HG03521 (cell line): ENCODE measurements around the gene ZNF808.
"Not testable (repeated sequence)": the region's sequence is repeated elsewhere in the genome, so short reads cannot be mapped to it uniquely, and the experiment has no call there.

ENCODE experiments used
- ATAC-seq: cut with Tn5 transposase; IDR thresholded peaks from one replicate; pipeline ENCODE4 v1.9.1; 2021; ENCODE audit warnings: mild to moderate bottlenecking, moderate library complexity; ENCODE audit not compliant: unreplicated experiment

ZNF808 gene

DNA sequence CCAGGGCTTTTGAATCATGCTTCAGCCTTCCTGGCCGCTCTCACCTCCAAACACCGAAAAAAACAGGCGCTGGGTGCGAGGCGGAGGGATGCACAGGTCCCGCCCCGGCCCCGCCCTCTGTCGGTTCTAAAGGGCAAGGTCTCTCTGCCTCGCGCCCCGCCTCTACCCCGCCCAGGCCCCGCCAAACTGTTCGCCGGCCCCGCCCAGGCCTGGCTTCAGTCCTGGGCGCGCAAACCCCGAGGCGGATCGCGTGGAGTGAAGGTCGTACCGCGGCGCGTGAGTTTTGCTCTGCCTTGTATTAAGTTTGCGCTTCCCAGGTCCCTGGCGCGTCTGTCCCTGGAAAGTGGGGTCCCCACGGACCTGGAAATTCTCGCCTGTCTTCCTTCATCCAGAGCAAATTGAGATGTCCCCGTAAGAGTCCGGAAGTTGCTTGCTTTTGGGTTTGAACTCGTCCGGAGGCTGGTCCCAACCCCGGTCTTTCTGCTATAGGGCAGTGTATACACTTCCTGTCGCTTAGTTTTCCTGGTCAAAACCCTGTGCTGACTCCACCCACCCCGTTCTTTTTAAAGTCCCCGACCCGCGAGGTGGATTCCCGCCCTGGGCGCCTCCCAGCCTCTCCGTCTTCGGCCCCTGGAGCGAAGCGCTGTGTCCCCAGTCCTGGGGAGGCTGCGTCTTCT lies 8.4 kb downstream of the ZNF808 start:
- peak; percentile 90 for ATAC-seq

- ATAC-seq = no peak
Observed at GRCh38 chr19:52536448-52536800, 9.0 kb downstream of the ZNF808 start.

- ATAC-seq = not testable (repeated sequence)
Observed at GRCh38 chr19:52538815-52539214, 11.3 kb downstream of the ZNF808 start.

DNA sequence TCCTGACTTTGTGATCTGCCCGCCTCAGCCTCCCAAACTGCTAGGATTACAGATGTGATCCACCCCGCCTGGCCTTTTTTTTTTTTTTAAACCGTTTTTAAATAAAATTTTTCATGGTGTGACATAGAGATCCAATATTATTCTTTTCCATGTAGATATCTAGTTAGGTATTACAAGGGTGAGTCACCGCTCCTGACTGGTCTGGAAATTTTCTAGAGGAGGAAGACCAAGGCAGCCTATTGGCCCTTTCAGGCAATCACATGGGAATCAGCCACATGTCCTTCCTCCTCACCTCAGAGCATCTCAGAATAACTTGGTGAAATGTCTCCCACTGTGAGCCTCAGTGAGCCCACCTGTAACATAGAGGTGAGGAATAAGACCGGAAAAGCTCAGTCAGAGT lies 13.7 kb downstream of the ZNF808 start:
- not testable (repeated sequence) for ATAC-seq

DNA sequence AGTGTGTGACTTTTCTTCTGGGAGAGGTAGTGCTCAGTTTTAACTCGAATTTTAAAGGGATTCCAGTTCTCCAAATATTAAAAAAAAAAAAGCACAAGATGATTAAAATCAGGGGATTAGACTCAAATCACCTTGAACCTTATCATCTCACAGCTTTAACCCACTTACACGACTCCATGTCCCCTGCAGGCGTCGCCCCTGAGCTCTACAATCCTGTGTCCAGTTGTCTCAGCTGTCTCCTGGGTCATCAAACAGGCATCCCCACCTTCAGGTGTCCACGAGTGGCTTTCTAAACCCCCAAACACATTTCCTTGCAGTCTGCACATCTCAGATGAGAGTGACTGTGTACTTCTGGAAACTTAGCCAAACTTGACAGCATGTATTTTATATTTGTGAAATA lies 14.1 kb downstream of the ZNF808 start:
- no peak for ATAC-seq

GRCh38 chr19:52542541-52542940 lies 15.1 kb downstream of the ZNF808 start:
- ATAC-seq = not testable (repeated sequence)

GRCh38 chr19:52542984-52543664 lies 15.7 kb downstream of the ZNF808 start:
- no peak for ATAC-seq

DNA sequence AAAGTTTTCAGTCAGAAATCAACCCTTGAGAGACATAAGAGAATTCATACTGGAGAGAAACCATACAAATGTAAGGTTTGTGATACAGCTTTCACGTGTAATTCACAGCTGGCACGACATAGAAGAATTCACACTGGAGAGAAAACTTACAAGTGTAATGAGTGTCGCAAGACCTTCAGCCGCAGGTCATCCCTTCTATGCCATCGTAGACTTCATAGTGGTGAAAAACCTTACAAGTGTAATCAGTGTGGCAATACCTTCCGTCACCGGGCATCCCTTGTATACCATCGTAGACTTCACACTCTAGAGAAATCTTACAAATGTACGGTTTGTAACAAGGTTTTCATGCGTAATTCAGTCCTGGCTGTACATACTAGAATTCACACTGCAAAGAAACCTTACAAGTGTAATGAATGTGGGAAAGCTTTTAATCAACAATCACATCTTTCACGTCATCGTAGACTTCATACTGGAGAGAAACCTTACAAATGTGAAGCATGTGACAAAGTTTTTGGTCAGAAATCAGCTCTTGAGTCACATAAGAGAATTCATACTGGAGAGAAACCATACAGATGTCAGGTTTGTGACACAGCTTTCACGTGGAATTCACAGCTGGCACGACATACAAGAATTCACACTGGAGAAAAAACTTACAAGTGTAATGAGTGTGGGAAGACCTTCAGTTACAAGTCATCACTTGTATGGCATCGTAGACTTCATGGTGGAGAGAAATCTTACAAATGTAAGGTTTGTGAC lies 26.9 kb downstream of the ZNF808 start:
- no peak for ATAC-seq

- no peak for ATAC-seq
Observed at GRCh38 chr19:52557231-52557995, 29.9 kb downstream of the ZNF808 start.

DNA sequence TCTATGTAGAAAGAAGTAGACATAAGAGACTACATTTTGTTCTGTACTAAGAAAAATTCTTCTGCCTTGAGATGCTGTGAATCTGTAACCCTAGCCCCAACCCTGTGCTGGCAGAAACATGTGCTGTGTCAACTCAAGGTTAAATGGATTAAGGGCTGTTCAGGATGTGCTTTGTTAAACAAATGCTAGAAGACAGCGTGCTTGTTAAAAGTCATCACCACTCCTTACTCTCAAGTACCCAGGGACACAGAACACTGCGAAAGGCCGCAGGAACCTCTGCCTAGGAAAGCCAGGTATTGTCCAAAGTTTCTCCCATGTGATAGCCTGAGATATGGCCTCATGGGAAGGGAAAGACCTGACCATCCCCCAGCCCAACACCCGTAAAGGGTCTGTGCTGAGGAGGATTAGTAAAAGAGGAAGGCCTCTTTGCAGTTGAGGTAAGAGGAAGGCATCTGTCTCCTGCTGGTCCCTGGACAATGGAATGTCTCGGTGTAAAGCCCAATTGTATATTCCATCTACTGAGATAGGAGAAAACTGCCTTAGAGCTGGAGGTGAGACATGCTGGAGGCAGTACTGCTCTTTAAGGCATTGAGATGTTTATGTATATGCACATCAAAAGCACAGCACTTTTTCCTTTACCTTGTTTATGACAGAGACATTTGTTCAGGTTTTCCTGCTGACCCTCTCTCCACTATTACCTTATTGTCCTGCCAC lies 31.4 kb downstream of the ZNF808 start:
- not testable (repeated sequence) for ATAC-seq

DNA sequence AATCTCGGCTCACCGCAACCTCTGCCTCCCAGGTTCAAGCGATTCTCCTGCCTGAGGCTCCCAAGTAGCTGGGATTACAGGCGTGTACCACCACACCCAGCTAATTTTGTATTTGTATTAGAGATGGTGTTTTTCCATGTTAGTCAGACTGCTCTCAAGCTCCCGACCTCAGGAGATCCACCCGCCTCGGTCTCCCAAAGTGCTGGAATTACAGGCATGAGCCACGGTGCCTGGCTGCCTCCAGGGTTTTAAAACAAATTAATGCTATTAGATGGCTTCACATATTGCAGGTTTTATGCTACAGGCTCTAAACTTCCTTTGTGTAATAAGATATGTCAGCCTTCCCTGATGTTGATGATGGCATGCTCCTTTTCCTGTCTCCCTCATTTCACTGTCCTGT lies 34.1 kb downstream of the ZNF808 start:
- ATAC-seq = not testable (repeated sequence)

DNA sequence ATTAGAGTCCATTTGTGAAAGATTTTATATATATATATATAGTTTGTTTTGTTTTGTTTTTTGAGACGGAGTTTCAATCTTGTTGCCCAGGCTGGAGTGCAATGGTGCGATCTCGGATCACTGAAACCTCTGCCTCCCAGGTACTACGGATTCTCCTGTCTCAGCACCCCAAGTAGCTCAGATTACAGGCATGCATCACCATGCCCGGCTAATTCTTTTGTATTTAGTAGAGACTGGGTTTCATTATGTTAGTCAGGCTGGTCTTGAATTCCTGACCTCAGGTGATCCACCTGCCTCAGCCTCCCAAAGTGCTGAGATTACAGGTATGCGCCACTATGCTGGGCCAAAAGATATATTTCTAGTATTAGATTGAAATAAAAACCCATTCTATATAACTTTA lies 38.7 kb downstream of the ZNF808 start:
- ATAC-seq = no peak

- ATAC-seq = no peak
Observed at GRCh38 chr19:52566588-52566987, 39.1 kb downstream of the ZNF808 start.

DNA sequence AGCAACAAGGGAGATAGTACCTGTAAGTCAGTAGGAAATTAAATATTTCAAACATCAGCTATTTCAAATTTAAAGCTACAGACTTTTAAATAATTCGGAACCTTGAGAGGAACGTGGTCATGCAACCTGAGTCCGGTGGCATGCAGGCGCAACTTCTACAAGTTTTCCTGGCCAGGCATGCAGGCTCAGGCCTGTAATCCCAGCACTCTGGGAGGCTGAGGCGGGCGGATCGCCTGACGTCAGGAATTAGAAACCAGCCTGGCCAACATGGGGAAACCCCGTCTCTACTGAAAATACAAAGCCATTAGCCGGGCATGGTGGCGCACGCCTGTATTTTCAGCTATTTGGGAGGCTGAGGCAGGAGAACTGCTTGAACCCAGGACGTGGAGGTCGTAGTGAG lies 40.5 kb downstream of the ZNF808 start:
- ATAC-seq = no peak

- not testable (repeated sequence) for ATAC-seq
Observed at GRCh38 chr19:52569638-52569999, 42.2 kb downstream of the ZNF808 start.

DNA sequence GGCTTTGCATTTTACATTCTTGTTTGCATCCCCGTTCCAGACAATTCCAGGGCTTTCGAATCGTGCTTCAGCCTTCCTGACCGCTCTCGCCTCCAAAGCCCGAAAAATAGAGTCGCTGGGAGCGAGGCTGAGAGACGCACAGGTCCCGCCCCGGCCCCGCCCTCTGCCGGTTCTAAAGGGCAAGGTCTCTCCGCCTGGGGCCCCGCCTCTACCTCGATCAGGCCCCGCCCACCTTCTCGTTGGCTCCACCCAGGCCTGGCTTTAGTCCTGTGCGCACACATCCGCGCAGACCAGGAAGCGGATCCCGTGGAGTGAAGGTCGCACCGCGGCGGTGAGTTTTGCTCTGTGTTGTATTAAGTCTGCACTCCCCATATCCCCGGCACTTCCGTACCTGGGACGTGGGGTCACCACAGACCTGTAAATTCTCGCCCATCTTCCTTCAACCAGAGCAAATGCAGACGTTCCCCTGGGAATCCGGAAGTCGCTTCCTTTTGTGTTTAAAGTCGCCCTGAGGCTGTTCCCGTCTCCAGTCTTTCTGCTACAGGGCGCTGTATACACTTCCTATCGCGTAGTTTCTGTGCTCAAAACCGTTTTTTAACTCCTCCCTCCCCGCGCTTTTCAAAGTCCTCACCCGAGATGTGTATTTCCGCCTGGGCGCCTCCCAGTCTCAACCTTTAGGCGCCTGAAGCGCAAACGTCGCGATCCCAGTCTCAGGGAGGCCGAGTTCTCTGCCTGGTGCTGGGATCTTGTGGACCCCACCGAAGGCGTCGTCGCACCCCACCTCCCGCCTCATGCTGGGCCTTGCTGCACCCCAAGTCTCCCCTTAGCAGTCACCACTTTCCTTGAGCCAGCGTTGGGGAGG lies 42.8 kb downstream of the ZNF808 start, which contains the start of gene ZNF701:
Gene ZNF701, plus strand, starts transcription at position 288 of the 862 bp plus-strand sequence. CDS start 3,861 bp downstream, outside the sequence.
- ATAC-seq = peak; percentile 82

GRCh38 chr19:52584736-52585440 lies 57.4 kb downstream of the ZNF808 start:
- no peak for ATAC-seq

GRCh38 chr19:52585604-52586003 lies 58.1 kb downstream of the ZNF808 start:
- no peak for ATAC-seq

DNA sequence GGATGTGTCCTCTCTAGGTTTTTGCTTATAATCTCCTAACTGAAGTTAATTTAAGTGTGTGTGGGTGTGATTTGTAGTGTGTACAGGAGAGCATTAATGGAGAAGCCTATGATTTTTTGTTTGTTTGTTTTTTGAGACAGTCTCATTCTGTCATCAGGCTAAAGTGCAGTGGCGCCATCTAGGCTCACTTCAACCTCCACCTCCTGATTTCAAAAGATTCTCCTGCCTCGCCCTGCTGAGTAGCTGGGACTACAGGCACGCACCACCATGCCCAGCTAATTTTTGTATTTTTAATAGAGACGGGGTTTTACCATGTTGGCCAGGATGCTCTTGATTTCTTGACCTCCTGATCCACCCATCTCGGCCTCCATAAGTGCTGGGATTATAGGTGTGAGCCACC lies 63.3 kb downstream of the ZNF808 start:
- no peak for ATAC-seq
